Stimulated activated CD4-positive, alpha-beta T cell treated with anti-CD3 and anti-CD28 coated beads, Interleukin-2, amount 100 ng/mL, for 4 hours (primary cell): Measurements from ENCODE around the gene CLUH.

ENCODE experiments used
- DNase-seq: peaks from one replicate; pipeline ENCODE4 v3.0.0-alpha.2; 2020; ENCODE audit warnings: low read depth

CLUH gene, protein sequence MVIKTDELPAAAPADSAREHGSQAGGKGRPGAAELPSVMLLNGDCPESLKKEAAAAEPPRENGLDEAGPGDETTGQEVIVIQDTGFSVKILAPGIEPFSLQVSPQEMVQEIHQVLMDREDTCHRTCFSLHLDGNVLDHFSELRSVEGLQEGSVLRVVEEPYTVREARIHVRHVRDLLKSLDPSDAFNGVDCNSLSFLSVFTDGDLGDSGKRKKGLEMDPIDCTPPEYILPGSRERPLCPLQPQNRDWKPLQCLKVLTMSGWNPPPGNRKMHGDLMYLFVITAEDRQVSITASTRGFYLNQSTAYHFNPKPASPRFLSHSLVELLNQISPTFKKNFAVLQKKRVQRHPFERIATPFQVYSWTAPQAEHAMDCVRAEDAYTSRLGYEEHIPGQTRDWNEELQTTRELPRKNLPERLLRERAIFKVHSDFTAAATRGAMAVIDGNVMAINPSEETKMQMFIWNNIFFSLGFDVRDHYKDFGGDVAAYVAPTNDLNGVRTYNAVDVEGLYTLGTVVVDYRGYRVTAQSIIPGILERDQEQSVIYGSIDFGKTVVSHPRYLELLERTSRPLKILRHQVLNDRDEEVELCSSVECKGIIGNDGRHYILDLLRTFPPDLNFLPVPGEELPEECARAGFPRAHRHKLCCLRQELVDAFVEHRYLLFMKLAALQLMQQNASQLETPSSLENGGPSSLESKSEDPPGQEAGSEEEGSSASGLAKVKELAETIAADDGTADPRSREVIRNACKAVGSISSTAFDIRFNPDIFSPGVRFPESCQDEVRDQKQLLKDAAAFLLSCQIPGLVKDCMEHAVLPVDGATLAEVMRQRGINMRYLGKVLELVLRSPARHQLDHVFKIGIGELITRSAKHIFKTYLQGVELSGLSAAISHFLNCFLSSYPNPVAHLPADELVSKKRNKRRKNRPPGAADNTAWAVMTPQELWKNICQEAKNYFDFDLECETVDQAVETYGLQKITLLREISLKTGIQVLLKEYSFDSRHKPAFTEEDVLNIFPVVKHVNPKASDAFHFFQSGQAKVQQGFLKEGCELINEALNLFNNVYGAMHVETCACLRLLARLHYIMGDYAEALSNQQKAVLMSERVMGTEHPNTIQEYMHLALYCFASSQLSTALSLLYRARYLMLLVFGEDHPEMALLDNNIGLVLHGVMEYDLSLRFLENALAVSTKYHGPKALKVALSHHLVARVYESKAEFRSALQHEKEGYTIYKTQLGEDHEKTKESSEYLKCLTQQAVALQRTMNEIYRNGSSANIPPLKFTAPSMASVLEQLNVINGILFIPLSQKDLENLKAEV (N-terminal part only)

DNA sequence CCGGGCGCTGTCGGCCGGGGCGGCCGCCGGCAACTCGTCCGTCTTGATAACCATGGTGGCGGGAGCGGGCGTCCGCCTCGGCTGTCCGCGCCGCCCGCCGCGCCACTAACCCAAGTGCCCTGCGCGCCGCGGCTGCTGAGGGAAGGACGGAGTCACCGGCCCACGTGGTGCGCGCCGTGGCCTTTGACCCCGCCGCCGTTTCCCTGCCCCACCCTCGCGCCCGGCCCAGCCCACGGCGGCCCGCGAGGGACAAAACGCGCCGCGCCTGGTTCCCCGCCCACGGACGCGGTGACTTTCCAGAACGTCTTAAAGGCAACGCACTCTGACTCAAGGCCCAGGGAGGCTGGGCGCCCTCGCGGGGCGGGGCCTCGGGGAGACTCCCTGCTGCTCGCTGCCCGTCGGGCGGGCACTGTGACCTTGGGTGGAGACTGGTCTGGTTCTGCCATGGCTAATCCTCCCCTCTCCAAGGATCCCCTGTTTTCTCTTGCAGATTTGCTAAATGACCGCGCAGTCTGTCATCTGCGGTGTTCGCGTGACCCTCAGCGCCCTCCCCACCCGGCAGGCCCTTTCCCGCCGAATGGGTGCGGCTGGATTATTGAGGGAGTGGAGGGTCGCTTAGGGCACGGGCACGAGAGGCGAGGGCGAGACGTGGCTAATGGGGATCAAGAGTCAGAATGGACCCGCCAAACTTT is at the start of gene CLUH:
Gene CLUH, minus strand, starts transcription at position 157 of the 692 bp plus-strand sequence. Its CDS starts 103 bp downstream, at position 54.
- peak; percentile 97 for DNase-seq

DNA sequence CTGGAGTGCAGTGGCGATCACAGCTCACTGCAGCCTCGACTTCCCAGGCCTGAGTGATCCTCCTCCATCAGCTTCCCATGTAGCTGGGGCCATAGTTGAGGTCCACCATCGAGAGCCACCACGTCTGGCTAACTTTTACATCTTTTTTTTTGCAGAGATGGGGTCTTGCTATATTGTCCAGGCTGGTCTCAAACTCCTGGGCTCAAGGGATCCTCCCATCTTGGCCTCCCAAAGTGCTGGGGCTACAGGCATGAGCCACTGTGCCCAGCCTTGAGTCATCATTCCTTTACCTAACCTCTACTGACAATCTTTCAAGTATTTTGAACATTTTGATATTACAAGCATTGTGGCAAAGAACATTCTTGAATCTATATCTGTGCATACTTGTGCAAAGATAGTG is 47.3 kb upstream of the CLUH start:
- no peak for DNase-seq

DNA sequence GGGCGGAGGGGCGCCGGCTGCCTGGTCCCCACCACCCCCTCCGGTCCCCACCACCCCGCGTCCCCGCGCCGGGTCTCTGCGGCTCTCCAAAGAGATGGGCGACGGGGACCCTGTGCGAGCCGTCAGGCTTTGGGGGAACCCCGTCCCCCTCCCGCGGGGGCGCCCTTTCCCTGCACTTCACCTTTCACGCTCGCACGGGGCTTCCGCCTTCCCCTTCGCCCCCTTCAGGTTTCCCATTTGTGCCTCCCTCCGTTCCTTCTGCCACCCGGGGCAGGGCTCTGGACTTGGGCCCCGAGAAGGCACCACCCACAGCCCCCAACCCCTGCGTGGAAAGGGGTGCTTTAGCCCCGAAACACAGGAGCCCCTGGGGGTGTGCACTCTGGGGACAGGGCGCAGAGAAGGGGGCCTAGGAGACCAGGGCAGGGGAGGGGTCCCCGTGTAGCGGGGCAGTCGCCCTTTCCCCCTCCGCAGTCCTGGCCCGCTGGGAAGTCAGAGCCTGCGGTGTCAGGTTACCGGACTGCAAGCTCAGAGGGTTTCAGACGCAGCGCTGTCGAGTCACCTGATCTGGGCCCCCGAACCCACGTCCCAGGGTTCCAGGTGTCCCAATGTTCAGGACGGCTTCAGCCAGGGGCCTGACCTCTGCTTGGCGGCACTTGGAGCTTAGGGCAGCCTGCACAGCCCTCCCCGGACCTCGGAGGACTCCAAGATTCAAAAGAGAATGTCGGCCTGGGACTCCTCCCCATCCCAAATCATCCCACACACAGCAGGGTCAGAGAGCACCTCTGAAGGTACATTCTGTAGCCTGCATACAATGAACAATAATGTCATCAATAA is 44.5 kb upstream of the CLUH start:
- no peak for DNase-seq

DNA sequence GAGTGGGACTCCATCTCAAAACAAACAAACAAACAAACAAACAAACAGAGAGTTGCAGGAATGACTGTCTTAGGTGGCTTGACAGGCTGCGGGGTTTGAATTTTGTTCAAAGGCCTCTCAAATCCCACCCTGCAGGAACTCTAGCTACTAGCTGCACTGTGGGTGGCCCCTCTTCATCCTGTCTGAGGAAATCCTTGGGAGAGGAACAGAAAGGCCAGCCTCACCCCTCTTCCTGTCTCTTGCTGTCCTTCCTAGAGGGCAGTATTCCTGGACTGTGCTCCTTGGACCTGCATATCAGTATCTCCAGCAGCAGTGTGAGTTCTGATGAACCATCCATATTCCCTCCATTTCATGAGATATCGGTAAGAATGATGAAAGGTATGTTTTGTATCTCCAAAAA is 39.9 kb upstream of the CLUH start:
- DNase-seq, result no peak

DNA sequence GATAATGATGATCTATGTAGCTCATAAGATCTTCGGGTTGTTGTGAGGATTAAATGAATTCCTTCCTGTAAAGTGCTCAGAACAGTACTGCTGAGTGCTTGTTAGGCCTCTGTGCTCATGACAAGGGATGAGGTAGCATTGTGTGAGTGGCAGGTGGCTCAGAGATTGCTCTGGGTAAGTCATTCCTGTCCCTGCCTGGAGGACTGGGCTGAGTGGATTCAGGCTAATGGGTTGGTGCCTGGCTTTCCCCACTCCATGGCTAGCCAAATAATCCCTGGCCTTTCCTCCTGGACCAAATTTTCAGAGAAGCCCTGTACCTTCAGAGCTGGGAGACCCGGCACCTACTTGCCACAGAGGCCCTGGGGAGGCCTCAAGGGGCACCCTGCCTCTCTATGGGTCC is 39.2 kb upstream of the CLUH start:
- no peak for DNase-seq

DNA sequence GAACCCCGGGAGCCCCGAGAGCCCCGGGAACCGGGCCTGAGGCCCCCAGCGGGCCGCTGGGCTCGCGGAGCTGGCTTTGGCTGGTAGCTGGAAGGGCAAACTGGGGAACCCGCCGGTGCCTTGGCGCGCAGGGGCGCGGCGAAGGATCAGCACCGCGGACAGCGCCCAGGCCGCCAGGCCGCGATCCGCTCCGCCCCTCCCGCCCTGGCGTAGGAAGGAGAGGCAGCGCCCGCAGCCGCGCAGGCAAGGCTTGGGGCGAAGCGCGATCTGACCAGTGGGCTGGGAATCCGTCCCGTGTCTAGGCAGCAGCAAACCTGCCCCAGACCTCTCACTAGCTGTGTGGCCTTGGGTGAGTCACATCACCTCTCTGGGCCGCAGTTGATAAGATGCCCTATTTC is 38.2 kb upstream of the CLUH start:
- peak; percentile 53 for DNase-seq

DNA sequence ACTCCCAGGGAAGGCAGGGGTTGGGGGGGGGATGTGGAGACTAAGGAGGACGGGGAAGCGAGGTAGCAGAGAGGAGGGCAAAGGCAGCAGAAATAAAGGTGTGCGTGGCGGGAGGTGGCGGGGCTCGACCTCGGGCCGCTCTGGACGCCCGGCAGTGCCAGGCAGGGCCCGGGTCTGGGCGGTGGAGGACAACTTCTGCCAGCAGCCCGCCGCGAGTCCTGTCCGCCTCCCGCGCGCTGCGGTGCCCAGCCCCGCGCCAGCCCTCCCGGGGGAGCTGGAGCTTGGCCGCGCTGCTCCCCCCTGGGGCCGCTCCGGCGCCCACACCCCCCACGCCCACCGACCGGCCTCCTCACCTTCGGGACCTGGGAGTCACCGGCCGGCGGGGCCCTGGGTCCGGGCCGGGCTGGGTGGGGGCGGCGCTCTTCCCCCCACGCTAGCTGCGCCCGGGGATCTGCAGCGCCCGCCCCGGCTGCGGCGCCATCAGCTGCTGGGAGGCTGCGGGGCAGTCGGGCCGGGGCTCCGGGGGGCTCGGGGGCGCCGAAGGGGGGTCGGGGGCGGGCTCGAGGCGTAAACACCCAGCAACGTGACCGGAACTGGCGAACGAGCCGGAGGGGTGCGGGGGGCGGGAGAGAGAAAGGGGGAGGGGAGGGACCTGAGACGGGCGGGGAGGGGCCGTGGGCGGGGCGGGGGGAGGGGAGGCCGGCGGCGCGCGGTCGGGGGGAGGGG is 37.7 kb upstream of the CLUH start, which contains the start of gene CCDC92B:
Gene CCDC92B, minus strand, starts transcription at position 595 of the 726 bp plus-strand sequence. CDS start 14,507 bp downstream, outside the sequence.
- no peak for DNase-seq

DNA sequence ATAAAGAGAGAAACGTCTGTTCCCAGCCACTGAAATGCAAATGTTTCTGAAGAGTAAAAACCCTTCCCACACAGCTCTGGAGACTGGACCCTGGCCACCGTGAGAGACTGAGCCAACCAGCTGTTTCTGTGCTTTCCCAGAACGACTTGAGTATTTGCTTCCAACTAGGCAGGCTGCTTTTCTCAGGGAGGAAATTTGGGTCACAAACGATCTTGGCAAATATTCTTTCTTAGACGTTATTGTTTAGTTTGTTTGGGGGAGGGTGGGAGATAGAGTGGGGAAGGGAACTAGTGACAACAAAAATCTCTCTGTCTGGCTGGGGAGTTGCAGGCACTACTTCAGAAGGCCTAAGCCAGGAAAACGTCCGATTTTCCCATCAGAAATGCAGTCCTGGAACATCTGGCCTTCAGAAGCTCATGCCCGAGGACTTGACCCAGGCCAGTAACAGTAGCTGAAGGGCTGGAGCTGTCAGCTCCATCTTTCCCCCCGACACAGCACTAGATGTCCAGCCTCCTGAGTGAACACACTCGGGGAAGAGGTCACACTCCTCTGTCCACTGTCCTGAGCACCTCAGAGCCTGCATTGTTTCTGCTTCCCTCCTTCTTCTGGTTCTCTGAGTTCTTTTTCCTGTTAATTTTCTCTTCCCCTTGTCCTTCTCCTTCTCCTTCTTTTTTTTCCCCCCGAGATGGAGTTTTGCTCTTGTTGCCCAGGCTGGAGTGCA is 33.9 kb upstream of the CLUH start:
- DNase-seq, result no peak

DNA sequence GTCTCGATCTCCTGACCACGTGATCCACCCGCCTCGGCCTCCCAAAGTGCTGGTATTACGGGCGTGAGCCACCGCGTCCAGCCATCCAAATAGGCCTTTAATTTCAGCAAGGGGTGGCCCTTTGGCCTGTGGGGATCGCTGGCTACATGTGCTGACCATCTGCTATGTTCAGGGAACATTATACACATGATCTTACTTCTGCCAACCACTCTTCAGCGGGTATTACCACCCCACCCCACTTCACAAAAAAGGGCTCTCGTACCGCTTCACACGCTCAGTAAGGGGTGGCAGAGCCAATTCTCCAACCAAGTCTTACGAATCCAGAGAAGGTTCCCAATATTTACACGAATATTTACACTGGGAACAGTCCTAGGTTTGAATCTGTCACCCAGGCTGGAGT is 26.1 kb upstream of the CLUH start:
- no peak for DNase-seq

DNA sequence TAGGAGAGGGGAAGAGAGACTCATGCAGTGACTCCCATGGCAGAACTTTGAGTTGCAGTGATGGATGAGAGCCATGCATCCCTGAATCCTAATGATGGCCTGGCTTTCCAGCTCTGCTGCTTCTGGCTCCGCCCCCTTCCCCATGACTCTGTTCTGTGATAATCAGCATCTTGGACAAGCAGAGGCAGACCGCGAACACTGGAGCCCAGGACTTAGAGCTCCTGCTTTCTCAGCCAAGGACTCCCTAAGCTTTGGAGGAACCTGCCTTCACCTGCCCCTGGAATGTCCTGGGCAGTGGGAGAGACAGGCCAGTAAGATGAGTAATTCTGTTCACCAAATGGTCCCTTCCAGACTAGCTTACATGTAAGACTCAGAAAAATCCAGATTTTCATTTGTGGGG is 25.4 kb upstream of the CLUH start:
- no peak for DNase-seq

DNA sequence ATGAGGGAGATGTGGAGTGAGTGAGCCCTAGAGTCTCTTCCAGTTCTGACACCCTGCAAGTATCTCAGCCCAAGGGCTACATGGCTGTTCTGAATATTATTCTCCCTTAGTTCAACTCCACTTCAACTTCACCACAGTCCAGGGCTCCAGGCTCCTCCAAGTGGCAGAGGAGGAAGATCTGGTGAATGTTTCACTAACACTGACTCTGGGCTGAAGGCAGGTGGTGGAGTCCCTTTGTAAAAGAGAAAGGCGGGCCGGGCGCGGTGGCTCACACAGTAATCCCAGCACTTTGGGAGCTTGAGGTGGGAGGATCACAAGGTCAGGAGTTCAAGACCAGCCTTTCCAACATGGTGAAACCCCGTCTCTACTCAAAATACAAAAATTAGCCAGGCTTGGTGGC is 24.3 kb upstream of the CLUH start:
- DNase-seq, result no peak

DNA sequence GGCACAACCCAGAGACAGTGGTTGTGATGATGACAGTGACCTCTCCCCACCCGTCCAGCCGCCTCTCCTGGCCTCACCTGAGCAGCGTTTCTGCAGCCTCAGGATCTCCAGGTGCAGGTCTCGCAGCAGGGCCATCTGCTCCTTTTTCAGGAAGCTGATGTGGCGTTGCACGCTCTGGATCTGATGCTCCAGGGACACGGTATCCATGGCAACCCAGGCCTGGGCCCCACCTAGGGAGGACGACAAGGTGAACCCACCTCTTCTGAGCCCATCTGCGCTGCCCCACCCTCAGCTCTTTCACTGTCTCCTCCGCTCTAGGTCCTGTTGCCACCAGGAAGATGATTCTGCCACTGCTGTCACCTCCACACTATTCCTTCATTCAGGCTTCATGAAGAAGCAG is 23.4 kb upstream of the CLUH start:
- no peak for DNase-seq

DNA sequence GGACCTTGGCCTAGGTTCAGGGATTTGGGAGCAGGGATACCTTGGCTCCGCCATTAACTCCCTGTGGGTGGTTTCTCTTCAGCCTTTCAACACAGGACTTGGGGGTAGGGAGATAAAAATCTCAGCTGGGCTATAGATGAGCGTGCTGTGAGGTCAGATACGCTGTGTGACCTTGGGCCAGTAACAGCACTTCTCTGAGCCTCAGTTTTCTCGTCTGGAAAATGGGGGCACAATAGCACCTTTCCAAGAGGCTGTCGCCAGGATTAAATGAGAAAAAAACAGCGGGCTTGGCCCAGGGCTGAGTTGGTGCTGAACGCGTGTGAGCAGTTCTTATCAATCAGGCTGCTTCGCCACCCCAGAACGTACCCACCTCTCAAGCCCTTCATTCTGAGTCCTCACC is 20.2 kb upstream of the CLUH start:
- no peak for DNase-seq

DNA sequence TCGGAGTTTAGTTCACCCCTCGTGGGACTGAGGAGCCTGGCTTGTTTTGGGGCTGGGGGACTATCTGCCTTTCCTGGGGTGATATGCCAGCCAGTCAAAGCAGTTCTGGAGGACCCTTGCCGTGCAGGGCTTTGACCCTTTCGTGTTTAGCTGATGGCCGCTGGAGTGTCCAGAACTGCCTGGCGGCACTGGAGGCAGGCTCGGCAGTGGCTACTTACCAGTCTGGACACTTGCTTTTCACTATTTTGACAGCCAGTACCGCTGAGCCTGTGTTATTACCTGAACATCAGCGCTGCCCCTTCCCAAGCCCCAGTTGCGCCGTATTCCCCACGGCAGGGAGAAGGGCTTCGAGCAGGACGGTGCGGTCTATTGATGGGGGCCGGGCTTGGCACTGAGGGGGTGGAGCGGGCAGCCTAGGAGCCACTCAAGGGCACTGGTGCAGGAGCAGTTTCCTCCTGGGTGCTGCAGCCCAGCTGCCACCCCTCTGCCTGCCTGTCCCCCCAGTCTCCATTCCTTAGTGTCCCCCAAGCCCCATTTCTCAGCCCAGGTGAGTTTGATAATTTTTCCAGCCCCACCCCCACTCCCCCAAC is 19.3 kb upstream of the CLUH start:
- no peak for DNase-seq

DNA sequence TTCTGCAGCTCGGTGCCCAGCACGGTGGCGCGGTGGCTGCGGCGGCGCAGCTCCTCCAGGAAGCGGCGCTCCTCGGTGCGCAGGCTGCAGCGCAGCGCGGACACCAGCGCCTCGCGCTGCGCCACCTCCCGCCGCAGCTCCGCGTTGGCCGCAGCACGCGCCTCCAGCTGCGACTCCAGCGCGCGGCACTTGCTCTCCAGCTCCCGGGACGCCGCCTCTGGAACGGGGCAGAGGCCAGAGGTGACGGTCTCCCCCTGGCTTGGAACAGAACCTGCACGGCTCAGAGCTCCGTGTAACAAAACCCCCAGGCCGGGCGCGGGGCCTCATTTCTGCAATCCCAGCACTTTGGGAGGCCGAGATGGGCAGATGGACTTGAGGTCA is 13.2 kb upstream of the CLUH start:
- DNase-seq, result peak; percentile 39

DNA sequence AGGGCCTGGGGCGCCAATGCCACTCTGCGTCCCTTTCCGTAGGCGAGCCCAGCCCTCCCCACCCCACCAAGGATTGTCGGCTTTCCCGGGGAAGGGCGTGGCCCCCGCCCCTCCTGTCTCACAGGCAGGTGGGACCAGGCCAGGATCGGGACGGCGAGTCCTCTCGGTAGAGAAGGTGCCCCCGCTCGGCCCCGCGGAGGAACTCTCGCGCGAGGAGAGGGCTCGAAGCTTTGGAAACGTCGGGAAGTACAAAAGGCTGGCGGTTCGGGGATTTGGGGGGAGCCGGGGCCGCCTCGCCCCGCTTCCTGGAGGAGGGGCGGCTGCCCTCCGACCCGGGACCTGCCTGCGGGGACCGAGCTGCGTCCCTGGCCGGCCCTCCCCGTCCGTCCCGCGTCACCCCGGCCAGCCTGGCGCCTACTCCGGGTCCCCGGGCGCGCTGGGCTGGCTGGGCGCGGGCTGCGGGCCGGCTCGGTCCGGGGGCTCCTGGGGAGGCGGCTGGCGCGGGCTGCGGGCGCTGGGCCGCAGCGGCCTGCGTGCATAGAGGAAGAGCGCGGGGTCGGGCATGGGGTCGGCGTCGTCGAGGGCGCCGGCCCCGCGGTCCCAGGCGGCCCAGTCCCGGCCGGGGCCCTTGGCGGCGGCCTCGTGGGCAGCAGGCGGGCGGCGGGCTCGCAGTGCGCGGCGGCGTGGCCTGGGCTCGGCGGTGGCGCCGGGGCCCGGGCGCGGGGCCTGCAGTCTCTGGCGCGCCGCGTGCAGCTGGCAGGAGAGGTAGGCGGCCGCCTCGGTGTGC is 12.6 kb upstream of the CLUH start:
- DNase-seq, result no peak

DNA sequence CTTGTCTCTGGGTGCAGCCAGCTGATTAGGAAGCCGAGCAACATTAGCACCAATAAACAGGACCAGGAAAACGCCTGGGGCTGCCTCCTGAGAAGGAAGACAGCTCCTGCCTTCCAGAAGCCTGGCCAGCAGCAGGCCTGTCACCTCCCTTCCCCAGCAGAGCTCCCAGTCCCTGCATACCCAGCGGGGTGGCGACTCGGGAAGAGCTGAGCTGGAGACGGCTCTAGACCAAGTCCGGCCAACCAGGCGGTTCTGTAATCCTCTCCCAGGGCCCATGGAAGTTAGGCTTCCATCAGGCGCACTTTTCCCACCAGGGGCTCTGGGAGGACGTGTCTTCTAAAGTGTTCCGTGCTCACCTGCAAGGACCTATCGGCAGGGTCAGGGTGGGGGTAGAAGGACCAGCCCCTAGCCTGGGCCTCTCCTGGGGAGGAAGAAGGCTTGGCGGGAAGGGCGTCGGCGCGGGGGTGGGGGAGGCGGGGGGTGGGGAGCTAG is 12.0 kb upstream of the CLUH start:
- no peak for DNase-seq

DNA sequence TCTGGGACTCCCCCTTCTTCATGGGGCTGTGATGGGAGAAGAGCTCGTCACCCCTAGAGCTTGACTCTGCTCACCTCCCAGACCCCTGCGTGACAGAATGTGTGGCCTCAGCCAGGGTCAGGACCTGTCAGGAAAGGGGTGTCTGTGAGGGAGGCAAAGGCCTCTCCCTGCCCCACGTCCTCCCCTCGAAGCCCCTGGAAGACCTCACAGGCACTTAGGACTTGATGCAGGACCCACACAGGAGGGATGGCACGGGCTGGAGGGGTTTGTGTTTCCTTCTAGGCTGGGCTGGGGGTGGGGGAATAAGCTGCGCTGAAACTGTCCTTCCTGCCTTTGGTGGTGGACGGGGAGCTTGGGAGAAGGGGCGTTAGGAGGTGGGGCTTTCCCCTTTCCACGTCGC is 11.0 kb upstream of the CLUH start:
- no peak for DNase-seq
